Measurements from ENCODE around the gene WFDC12.

The WFDC12 gene

DNA sequence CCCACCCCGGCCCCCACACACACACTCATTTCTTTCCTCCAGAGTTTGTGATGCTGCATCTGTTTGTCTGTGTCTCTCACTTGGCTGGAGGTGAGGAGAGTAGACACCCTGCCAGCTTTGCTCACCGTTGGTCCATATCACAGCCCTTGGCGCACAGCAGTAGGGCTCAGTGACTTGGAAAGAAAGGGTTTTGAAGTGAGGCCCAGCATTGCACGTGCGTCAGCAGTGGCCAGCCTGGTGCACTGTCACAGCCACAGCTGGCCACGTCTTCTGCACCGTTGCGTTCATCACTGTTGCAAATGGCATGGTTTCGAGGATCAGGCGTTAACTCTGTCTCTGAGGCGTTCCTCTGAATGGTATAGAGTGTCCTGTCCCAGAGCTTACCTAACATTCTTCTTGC is 13.0 kb downstream of the WFDC12 start:
- peaks cover 6% of the 10 kb centered on the region for H3K4me1 Mint-ChIP-seq
- H3K27me3 Mint-ChIP-seq: peaks cover 11% of the 10 kb centered on the region
- no peaks in the 10 kb centered on the region for H3K36me3 Mint-ChIP-seq
- no peak for ATAC-seq (ENCODE audit: low read depth)
- H3K27ac Mint-ChIP-seq: no peak overlapping the region
- H3K4me3 Mint-ChIP-seq: no peak overlapping the region
- H3K9me3 Mint-ChIP-seq: no peaks in the 10 kb centered on the region
- no peak for DNase-seq (ENCODE audit: low spot score in 2 of 2)

DNA sequence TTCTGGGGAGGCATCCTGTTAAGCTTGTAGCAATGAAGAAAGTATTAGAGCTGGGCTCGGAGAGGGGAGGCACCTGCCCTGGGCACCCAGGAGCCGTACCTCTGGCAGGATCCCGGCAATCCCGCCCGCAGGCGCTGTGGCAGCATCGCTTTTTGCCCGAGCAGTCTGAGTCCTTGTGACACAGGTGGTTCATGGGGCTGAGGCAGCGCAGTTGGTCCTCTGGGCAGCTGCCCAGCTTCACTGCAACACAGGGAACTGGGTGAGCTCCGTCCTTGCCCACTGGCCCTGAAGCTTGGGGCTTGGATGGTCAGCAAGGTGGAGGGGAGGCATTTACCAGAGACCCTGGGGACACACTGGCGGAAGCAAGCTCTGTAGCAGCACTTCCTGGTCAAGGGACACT is 14.0 kb downstream of the WFDC12 start:
- Mint-ChIP-seq H3K27me3 (peaks cover 11% of the 10 kb centered on the region), H3K4me3 (no peak overlapping the region), H3K4me1 (peaks cover 6% of the 10 kb centered on the region), H3K36me3 (no peaks in the 10 kb centered on the region), H3K9me3 (no peaks in the 10 kb centered on the region), H3K27ac (no peak overlapping the region)
- DNase-seq (ENCODE audit: low spot score in 2 of 2) (no peak), ATAC-seq (ENCODE audit: low read depth) (no peak)

- no peaks in the 10 kb centered on the region for H3K9me3 Mint-ChIP-seq
- peaks cover 13% of the 10 kb centered on the region for H3K27me3 Mint-ChIP-seq
- ATAC-seq (ENCODE audit: low read depth): no peak
- no peak overlapping the region for H3K4me3 Mint-ChIP-seq
- H3K4me1 Mint-ChIP-seq: peaks cover 3% of the 10 kb centered on the region
- no peak overlapping the region for H3K27ac Mint-ChIP-seq
- H3K36me3 Mint-ChIP-seq: no peaks in the 10 kb centered on the region
- no peak for DNase-seq (ENCODE audit: low spot score in 2 of 2)
Observed at GRCh38 chr20:45109634-45110033, 14.6 kb downstream of the WFDC12 start.

DNA sequence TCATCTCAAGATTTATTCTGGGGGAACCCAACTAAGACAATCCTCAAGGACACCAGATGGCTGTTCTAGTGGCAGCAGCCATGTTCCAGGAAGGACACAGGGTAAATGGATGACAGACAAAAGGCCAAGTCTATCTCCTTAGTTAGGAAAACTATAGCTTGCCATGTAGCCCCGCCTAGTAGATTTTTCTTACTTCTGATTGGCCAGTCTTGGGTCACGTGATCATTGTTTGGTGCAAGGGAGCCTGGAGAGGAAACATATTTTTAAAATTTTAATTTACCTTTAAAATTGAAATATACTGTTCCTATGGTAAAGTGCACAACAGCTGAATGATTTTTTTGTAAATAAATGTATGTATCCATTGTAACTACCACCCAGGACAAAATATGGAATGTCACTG is 18.9 kb downstream of the WFDC12 start:
- DNase-seq (ENCODE audit: low spot score in 2 of 2) (no peak), ATAC-seq (ENCODE audit: low read depth) (no peak)
- Mint-ChIP-seq H3K36me3 (no peaks in the 10 kb centered on the region), H3K27me3 (peaks cover 14% of the 10 kb centered on the region), H3K9me3 (no peaks in the 10 kb centered on the region), H3K4me3 (no peak overlapping the region), H3K4me1 (peaks cover 7% of the 10 kb centered on the region), H3K27ac (no peak overlapping the region)

DNA sequence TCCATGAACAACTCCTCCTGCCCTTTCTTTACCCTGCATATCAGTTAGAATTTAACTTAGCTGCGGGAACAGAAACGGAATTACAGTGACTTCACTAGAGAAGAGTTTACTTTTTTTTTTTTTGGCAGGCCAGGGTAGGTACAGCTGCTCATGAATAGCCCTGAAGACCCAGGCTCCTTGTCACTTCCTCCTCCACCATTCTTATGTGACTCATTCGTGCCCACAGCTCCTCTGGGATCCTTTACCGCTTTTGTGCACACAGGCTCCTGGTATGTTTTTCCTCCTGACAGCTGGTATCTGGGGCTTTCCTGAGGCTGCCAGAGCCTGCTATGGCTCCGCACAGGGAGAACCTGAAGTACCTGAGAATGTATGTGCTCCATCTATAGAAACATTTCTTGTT is 19.5 kb downstream of the WFDC12 start:
- H3K27ac Mint-ChIP-seq: no peak overlapping the region
- peaks cover 20% of the 10 kb centered on the region for H3K27me3 Mint-ChIP-seq
- DNase-seq (ENCODE audit: low spot score in 2 of 2) (no peak), ATAC-seq (ENCODE audit: low read depth) (no peak)
- H3K36me3 Mint-ChIP-seq: no peaks in the 10 kb centered on the region
- peaks cover 7% of the 10 kb centered on the region for H3K4me1 Mint-ChIP-seq
- H3K9me3 Mint-ChIP-seq: no peaks in the 10 kb centered on the region
- H3K4me3 Mint-ChIP-seq: no peak overlapping the region

GRCh38 chr20:45103072-45103471 is 21.2 kb downstream of the WFDC12 start:
- peaks cover 24% of the 10 kb centered on the region for H3K27me3 Mint-ChIP-seq
- ATAC-seq (ENCODE audit: low read depth) (no peak), DNase-seq (ENCODE audit: low spot score in 2 of 2) (no peak)
- no peak overlapping the region for H3K27ac Mint-ChIP-seq
- no peak overlapping the region for H3K4me3 Mint-ChIP-seq
- H3K4me1 Mint-ChIP-seq: peaks cover 7% of the 10 kb centered on the region
- H3K9me3 Mint-ChIP-seq: no peaks in the 10 kb centered on the region
- H3K36me3 Mint-ChIP-seq: no peaks in the 10 kb centered on the region

- ATAC-seq (ENCODE audit: low read depth) (no peak), DNase-seq (ENCODE audit: low spot score in 2 of 2) (no peak)
- Mint-ChIP-seq H3K27me3 (peaks cover 25% of the 10 kb centered on the region), H3K9me3 (no peaks in the 10 kb centered on the region), H3K27ac (no peak overlapping the region), H3K4me1 (peaks cover 9% of the 10 kb centered on the region), H3K36me3 (no peaks in the 10 kb centered on the region), H3K4me3 (no peak overlapping the region)
Observed at GRCh38 chr20:45101333-45101850, 22.9 kb downstream of the WFDC12 start.

DNA sequence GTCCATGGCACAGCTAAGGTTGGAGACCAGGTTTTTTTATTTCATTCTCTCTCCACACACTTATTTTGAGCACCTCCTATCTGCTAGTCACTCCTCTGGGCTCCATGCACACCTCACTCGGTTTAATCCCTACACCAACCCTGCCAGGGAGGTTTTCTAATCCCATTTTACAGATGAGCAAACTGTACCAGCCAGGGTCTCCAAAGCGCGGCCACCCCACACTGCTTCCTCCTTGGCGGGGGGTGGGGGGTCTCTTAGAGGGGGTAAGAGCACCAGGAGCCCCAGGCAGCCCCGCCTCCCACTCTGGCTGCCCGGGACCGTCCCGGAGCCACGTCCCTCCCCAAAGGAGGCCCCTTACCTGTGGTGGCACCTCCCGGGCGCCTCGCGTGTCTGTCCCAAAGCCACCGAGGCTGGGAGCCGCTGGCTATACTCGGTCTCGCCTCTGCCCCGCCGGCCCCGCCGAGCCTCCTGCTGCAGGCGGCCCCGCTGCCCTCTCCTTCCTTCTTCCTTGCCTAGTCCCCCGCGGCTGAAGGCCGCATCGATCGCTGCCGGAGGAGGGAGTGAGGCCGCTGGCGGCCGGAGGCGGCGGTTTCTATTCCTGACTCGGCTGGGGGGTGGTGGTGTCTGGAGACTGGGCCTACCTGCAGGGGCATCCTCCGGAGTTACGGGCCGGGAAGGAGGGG is 23.6 kb downstream of the WFDC12 start, which contains the start of gene KCNS1:
Gene KCNS1, minus strand, starts transcription at position 565 of the 683 bp plus-strand sequence. CDS start 1,891 bp downstream, outside the sequence.
- Mint-ChIP-seq H3K9me3 (no peaks in the 10 kb centered on the region), H3K27ac (no peak within 1 kb of the TSS), H3K27me3 (peaks cover 25% of the 10 kb centered on the region), H3K4me3 (no peak within 1 kb of the TSS), H3K36me3 (no peaks in the 10 kb centered on the region), H3K4me1 (peaks cover 12% of the 10 kb centered on the region)
- ATAC-seq (ENCODE audit: low read depth): peak; percentile 21
- no peak for DNase-seq (ENCODE audit: low spot score in 2 of 2)

DNA sequence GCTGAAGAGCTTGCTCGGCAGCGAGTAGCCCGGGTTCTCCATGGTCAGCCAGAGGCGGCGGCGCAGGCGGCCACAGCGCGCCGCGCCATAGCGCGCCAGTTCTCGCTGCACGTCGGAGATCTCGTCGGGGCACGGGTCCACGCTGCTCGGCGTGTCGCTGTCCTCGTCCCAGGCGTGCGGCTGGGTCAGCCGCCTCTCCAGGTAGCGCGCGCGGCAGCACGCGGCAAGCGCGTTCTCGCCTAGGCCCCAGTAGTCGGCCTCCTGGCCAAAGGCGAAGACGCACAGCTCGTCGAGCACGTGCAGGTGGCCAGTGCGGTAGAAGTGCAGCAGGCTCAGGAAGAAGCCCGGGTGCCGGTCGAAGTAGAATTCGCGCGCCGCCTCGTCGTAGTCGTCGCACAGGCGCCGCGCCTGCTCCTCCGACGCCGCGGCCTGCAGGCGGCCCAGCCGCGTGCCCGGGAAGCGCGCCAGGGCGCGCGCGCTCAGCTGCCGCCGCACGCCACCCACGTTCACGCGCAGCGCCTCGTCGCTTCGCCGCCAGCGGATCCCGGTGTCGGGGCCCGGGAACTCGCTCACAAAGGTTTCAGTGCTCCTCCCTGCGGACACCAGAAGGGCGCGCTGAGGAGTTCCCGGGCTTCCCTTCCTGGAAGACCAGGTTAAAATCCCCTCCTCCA is 26.0 kb downstream of the WFDC12 start:
- H3K4me3 Mint-ChIP-seq: peak overlapping the region; percentile 27
- peak; percentile 41 for ATAC-seq (ENCODE audit: low read depth)
- DNase-seq (ENCODE audit: low spot score in 2 of 2): no peak
- H3K4me1 Mint-ChIP-seq: peaks cover 12% of the 10 kb centered on the region
- no peaks in the 10 kb centered on the region for H3K9me3 Mint-ChIP-seq
- no peak overlapping the region for H3K27ac Mint-ChIP-seq
- no peaks in the 10 kb centered on the region for H3K36me3 Mint-ChIP-seq
- peaks cover 23% of the 10 kb centered on the region for H3K27me3 Mint-ChIP-seq

GRCh38 chr20:45097485-45098102 is 26.7 kb downstream of the WFDC12 start:
- Mint-ChIP-seq H3K27me3 (peaks cover 22% of the 10 kb centered on the region), H3K27ac (no peak overlapping the region), H3K36me3 (no peaks in the 10 kb centered on the region), H3K9me3 (no peaks in the 10 kb centered on the region), H3K4me3 (peak overlapping the region; percentile 62), H3K4me1 (peaks cover 12% of the 10 kb centered on the region)
- peak; percentile 66 for ATAC-seq (ENCODE audit: low read depth)
- peak; percentile 35 for DNase-seq (ENCODE audit: low spot score in 2 of 2)

DNA sequence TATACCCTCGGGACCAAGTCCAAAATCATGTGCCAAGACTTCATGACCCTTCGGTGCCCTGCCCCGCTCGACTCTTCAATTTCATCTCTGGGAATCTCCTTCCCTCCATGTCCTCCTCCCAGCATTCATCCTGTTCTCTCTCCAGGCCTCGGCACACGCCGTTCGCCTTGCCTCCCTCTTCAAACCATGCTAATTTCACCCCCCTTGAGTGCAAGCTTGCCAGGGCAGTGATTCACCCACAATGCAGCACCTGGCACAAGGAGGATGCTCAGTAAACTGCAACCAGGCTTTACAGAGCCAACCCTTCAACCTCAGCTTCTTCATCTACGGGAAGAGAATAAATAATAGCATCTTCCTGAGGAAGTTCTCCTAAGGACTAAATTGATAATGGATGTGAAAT is 27.5 kb downstream of the WFDC12 start:
- peaks cover 22% of the 10 kb centered on the region for H3K27me3 Mint-ChIP-seq
- no peak for ATAC-seq (ENCODE audit: low read depth)
- no peak overlapping the region for H3K4me3 Mint-ChIP-seq
- H3K36me3 Mint-ChIP-seq: no peaks in the 10 kb centered on the region
- H3K9me3 Mint-ChIP-seq: no peaks in the 10 kb centered on the region
- DNase-seq (ENCODE audit: low spot score in 2 of 2): no peak
- H3K27ac Mint-ChIP-seq: no peak overlapping the region
- peaks cover 12% of the 10 kb centered on the region for H3K4me1 Mint-ChIP-seq

DNA sequence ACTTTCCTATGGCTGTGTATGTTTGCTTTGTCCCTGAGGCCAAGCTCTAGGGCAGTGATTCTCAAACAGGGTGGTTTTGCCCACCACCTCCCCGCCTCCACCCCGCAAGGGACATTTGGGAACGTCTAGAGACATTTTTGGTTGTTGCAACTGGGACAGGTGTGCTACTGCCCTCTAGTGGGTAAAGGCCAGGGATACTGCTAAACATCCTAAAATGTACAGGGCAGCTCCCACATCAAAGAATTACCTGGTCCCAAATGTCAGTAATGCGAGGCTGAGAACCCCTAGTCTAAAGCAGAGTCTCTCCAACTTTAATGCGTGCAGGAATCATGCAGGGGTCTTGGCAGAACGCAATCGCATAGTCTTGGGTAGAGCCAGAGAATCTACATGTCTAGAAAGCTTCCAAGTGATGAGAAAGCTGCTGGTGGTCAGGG is 28.4 kb downstream of the WFDC12 start:
- Mint-ChIP-seq H3K4me3 (no peak overlapping the region), H3K27ac (no peak overlapping the region), H3K36me3 (no peaks in the 10 kb centered on the region), H3K27me3 (peaks cover 19% of the 10 kb centered on the region), H3K9me3 (no peaks in the 10 kb centered on the region), H3K4me1 (peaks cover 7% of the 10 kb centered on the region)
- peak; percentile 41 to 59 for DNase-seq (ENCODE audit: low spot score in 2 of 2)
- ATAC-seq (ENCODE audit: low read depth): peak; percentile 57

- Mint-ChIP-seq H3K27ac (no peak overlapping the region), H3K36me3 (no peaks in the 10 kb centered on the region), H3K4me3 (no peak overlapping the region), H3K9me3 (no peaks in the 10 kb centered on the region), H3K4me1 (peaks cover 5% of the 10 kb centered on the region), H3K27me3 (peaks cover 13% of the 10 kb centered on the region)
- DNase-seq (ENCODE audit: low spot score in 2 of 2) (no peak), ATAC-seq (ENCODE audit: low read depth) (no peak)
Observed at GRCh38 chr20:45094864-45095574, 29.2 kb downstream of the WFDC12 start.

DNA sequence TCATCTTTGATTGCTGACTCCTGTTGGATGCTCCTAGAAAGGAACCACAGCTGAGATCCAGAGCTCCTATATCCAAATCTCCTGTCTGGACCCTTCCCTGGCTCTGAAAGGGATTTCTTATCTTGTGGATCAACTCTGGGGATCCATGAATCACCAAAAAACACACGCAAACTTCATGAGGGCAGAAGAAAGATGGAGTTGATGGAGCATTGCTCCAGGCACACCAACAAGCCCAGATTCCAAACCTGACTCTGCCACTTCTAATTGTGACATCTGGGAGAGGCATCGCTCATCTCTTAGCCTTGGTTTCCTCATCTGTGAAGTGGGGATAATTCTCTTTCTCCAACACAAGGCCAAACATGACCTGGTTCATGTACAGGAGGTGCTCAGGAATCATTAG is 30.1 kb downstream of the WFDC12 start:
- H3K36me3 Mint-ChIP-seq: no peaks in the 10 kb centered on the region
- no peak for DNase-seq (ENCODE audit: low spot score in 2 of 2)
- peaks cover 9% of the 10 kb centered on the region for H3K27me3 Mint-ChIP-seq
- H3K9me3 Mint-ChIP-seq: no peaks in the 10 kb centered on the region
- H3K27ac Mint-ChIP-seq: no peak overlapping the region
- H3K4me3 Mint-ChIP-seq: no peak overlapping the region
- ATAC-seq (ENCODE audit: low read depth): no peak
- peaks cover 5% of the 10 kb centered on the region for H3K4me1 Mint-ChIP-seq
